MG63 (cell line): Measurements from ENCODE around the gene KCNK2. TPM values are rescaled to one million over a fixed set of nuclear protein-coding genes. Genes with fewer than 3 reads are reported as not detected.

Experiments used
- DNase-seq: peaks from one replicate; pipeline ENCODE4 v3.0.0-alpha.2; 2020
- H3K27me3 ChIP-seq: fragments of 250-450 bp; sonication (Bioruptor Pico); 2 replicates; pipeline ENCODE4 v1.5.1; 2020; ENCODE audit warnings: mild to moderate bottlenecking, moderate library complexity
- H3K36me3 ChIP-seq: fragments of 250-450 bp; sonication (Bioruptor Pico); 2 replicates; pipeline ENCODE4 v1.5.1; 2020; ENCODE audit warnings: mild to moderate bottlenecking, moderate library complexity
- H3K4me3 ChIP-seq: fragments of 250-450 bp; sonication (Bioruptor Pico); 2 replicates; pipeline ENCODE4 v1.5.1; 2020; ENCODE audit warnings: mild to moderate bottlenecking, moderate library complexity
- H3K9me3 ChIP-seq: fragments of 250-450 bp; sonication (Bioruptor Pico); 2 replicates; pipeline ENCODE4 v1.5.1; 2020; ENCODE audit warnings: mild to moderate bottlenecking, moderate library complexity
- total RNA-seq: library from RNA; depleted of rRNA; stranded (reverse); fragments of >200 nt; shearing (Covaris generic); gene quantifications from 2 replicates; pipeline ENCODE4 v1.2.3, GENCODE V29; 2014; ENCODE audit warnings: low replicate concordance

Gene KCNK2
- total RNA-seq, 1 experiment from 2014 or later: 2.8 TPM

DNA sequence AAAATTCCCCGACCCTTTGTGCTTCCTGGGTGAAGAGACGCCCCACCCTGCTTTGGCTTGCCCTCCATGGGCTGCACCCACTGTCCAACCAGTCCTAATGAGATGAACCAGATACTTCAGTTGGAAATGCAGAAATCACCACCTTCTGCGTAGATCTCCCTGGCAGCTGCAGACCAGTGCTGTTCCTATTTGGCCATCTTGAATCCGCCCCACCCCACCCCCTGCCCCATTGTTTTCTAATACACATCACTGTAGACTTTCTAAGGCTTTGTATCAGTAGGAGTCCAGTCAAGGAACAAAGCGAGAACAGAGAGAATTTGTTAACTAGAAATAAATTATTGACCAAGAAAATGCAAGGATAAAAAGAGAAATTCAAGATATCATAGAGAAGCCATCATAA lies 178.2 kb downstream of the KCNK2 start:
- no peaks in the 10 kb centered on the region for H3K9me3 ChIP-seq
- no peak for DNase-seq
- no peak overlapping the region for H3K4me3 ChIP-seq
- H3K27me3 ChIP-seq: no peaks in the 10 kb centered on the region
- no peaks in the 10 kb centered on the region for H3K36me3 ChIP-seq

GRCh38 chr1:215262106-215262505 lies 179.6 kb downstream of the KCNK2 start:
- no peak overlapping the region for H3K4me3 ChIP-seq
- H3K9me3 ChIP-seq: no peaks in the 10 kb centered on the region
- no peaks in the 10 kb centered on the region for H3K36me3 ChIP-seq
- no peak for DNase-seq
- H3K27me3 ChIP-seq: no peaks in the 10 kb centered on the region

DNA sequence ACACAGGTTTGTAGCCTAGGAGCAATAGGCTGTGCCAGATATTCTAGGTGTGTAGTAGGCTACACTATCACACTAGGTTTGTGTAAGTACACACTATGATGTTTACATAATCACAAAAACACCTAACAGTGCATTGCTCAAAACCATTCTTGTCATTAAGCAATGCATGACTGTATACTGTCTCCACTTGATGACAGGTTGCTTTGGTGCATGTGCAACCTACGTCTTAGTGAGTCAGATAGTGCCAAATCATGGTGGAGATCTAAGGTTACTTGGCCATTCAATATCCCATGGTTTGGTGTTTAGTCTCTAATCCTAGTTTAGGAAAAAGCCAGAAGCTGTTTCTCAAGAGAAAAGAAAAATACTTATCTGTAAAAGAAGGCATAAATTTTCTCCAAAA lies 181.1 kb downstream of the KCNK2 start:
- H3K9me3 ChIP-seq: no peaks in the 10 kb centered on the region
- no peak overlapping the region for H3K4me3 ChIP-seq
- H3K27me3 ChIP-seq: no peaks in the 10 kb centered on the region
- H3K36me3 ChIP-seq: no peaks in the 10 kb centered on the region
- no peak for DNase-seq

DNA sequence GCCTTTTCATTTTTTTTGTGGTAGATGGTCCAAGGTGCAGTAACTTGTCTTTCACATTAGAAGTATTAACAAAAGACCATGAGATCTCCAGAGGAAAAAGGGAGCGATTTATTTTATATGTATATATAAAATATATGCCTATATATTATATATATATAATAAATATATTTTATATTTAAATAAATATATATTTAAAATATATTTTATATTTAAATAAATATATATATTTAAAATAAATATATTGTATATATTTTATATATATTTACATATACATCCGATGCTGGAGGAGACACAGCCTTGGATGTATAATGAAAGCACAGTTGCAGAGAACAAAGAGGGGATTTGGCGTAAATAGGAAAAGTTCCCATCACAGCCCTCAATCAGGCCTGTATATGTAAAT lies 182.1 kb downstream of the KCNK2 start:
- H3K36me3 ChIP-seq: no peaks in the 10 kb centered on the region
- H3K27me3 ChIP-seq: no peaks in the 10 kb centered on the region
- H3K9me3 ChIP-seq: no peaks in the 10 kb centered on the region
- no peak for DNase-seq
- H3K4me3 ChIP-seq: no peak overlapping the region

- no peaks in the 10 kb centered on the region for H3K9me3 ChIP-seq
- no peaks in the 10 kb centered on the region for H3K27me3 ChIP-seq
- H3K4me3 ChIP-seq: no peak overlapping the region
- DNase-seq: no peak
- no peaks in the 10 kb centered on the region for H3K36me3 ChIP-seq
Observed at GRCh38 chr1:215267495-215267894, 185.0 kb downstream of the KCNK2 start.

DNA sequence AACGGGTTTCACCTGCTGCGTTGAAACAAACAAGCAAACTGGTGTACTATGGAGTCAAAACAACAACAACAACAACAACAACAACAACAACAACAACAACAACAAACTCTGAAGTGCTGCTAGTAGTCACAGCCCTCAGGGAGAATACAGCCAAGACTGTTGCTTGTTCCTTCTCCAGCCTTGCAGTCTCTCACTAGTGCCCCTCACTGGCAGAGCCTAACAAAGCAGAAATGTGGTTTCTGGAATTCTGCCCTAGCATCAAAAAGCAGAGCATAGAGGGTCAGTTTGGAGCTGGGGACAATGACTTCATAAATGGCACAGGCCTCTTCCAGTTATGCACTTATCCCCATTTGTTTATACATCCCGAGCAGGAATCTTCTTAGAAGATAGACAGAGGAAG lies 187.4 kb downstream of the KCNK2 start:
- no peaks in the 10 kb centered on the region for H3K36me3 ChIP-seq
- H3K9me3 ChIP-seq: no peaks in the 10 kb centered on the region
- no peaks in the 10 kb centered on the region for H3K27me3 ChIP-seq
- no peak overlapping the region for H3K4me3 ChIP-seq
- DNase-seq: no peak

DNA sequence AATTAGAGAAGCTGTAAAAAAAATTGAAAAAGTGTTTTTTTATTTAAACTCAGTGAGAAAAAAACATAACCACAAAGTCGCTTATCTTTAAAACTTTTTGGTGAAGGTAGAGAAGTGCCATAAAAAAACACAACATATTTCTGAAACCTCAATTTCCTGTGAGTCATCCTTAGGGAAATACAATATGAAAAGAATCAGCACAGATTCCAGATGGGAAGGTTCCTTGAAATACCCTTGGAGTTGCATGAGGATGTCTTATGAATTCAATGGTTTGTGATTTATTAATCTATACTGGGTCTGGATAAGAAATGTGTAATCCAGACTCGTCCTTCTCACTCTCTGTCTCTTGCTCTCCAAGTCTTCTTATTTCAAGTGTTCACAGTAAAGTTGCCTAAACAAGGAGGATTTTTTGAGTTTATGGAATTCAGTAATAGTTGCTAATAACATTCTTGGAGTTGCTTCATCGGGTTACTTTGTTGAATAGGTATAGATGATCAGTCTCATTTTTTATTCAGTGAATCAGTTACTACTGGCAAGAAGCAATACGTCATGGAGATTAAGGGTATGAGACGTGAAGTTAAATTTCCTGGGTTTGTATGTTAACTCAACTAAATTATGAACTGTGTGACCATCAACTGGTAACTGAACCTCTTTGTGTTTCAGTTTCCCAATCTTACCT lies 191.4 kb downstream of the KCNK2 start:
- DNase-seq: no peak
- Histone ChIP-seq H3K9me3 (no peaks in the 10 kb centered on the region), H3K4me3 (no peak overlapping the region), H3K36me3 (no peaks in the 10 kb centered on the region), H3K27me3 (no peaks in the 10 kb centered on the region)

- DNase-seq: no peak
- no peaks in the 10 kb centered on the region for H3K9me3 ChIP-seq
- no peak overlapping the region for H3K4me3 ChIP-seq
- H3K27me3 ChIP-seq: no peaks in the 10 kb centered on the region
- H3K36me3 ChIP-seq: no peaks in the 10 kb centered on the region
Observed at GRCh38 chr1:215276582-215276981, 194.0 kb downstream of the KCNK2 start.

- H3K36me3 ChIP-seq: no peaks in the 10 kb centered on the region
- H3K27me3 ChIP-seq: no peaks in the 10 kb centered on the region
- no peak overlapping the region for H3K4me3 ChIP-seq
- H3K9me3 ChIP-seq: no peaks in the 10 kb centered on the region
- no peak for DNase-seq
Observed at GRCh38 chr1:215277532-215277931, 195.0 kb downstream of the KCNK2 start.

- no peak overlapping the region for H3K4me3 ChIP-seq
Observed at GRCh38 chr1:215279682-215280081, 197.1 kb downstream of the KCNK2 start.

DNA sequence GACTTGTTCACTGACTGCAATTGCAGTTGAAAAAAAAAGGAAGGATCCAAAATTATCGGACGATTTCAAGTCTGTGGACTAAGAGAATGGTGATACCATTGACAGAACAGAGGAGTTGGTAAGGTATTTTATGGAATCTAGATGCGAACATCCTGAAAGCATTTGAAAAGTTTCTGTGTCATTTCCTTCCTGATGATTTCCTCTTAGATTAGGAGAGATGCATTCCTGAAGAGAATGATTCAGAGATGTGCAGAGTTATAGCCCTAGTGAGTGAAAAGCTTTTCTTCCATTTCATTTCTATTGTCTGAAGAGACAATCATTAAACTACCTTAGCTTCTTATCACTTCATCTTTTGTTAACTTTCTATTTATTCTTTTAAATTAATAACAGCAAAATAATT lies 200.0 kb downstream of the KCNK2 start:
- Histone ChIP-seq H3K9me3 (no peaks in the 10 kb centered on the region), H3K4me3 (no peak overlapping the region), H3K27me3 (no peaks in the 10 kb centered on the region), H3K36me3 (no peaks in the 10 kb centered on the region)
- DNase-seq: no peak

More at GRCh38 chr1:215279682-215280081, 197.1 kb downstream of the KCNK2 start:
- DNase-seq: no peak
- no peaks in the 10 kb centered on the region for H3K9me3 ChIP-seq
- H3K36me3 ChIP-seq: no peaks in the 10 kb centered on the region
- H3K27me3 ChIP-seq: no peaks in the 10 kb centered on the region

- Histone ChIP-seq H3K36me3 (no peaks in the 10 kb centered on the region), H3K9me3 (no peaks in the 10 kb centered on the region), H3K4me3 (no peak overlapping the region), H3K27me3 (no peaks in the 10 kb centered on the region)
- DNase-seq: no peak
Observed at GRCh38 chr1:215285013-215285800, 202.7 kb downstream of the KCNK2 start.
